ENCODE data around the gene MPDZ.

MPDZ gene

GRCh38 chr9:13083963-13084528 is 195.4 kb downstream of the MPDZ start:
- CTCF ChIA-PET: no interaction called here
- DNase-seq (ENCODE audit: extremely low spot score): no peak
- TF ChIP-seq ELF4 (IDR thresholded peaks at IDR 0.05): no peak
- TF ChIP-seq L3MBTL2 (conservative IDR thresholded peaks at IDR 0.05): no peak
- TF ChIP-seq HDGF (IDR thresholded peaks at IDR 0.05; ENCODE audit: borderline replicate concordance): no peak
- TF ChIP-seq BHLHE40 (IDR thresholded peaks at IDR 0.05; ENCODE audit: borderline replicate concordance): no peak
- no peak for TF ChIP-seq NFRKB (IDR thresholded peaks at IDR 0.05)
- TF ChIP-seq FOXK2 (IDR thresholded peaks at IDR 0.05): no peak
- TF ChIP-seq FOXM1 (IDR thresholded peaks at IDR 0.05; ENCODE audit: borderline replicate concordance): no peak
- TF ChIP-seq CTBP1 (IDR thresholded peaks at IDR 0.05; ENCODE audit: borderline replicate concordance): no peak
- no peak for TF ChIP-seq FOXA1 (IDR thresholded peaks at IDR 0.05)
- no peak for TF ChIP-seq ARNT (IDR thresholded peaks at IDR 0.05)
- TF ChIP-seq ZNF384 (IDR thresholded peaks at IDR 0.05): no peak
- TF ChIP-seq SUZ12 (IDR thresholded peaks at IDR 0.05): no peak
- TF ChIP-seq SP1 (IDR thresholded peaks at IDR 0.05): no peak
- TF ChIP-seq LEF1 (IDR thresholded peaks at IDR 0.05; ENCODE audit: borderline replicate concordance): no peak
- TF ChIP-seq TARDBP (IDR thresholded peaks at IDR 0.05): no peak
- TF ChIP-seq PKNOX1 (IDR thresholded peaks at IDR 0.05): no peak
- POLR2A ChIA-PET: no interaction called here

GRCh38 chr9:13083366-13083765 is 196.1 kb downstream of the MPDZ start:
- no peak for DNase-seq (ENCODE audit: extremely low spot score)
- ChIA-PET POLR2A (no interaction called here), CTCF (no interaction called here)
- no peak for TF ChIP-seq SUZ12 (IDR thresholded peaks at IDR 0.05)
- no peak for TF ChIP-seq FOXA1 (IDR thresholded peaks at IDR 0.05)
- TF ChIP-seq BHLHE40 (IDR thresholded peaks at IDR 0.05; ENCODE audit: borderline replicate concordance): no peak
- TF ChIP-seq L3MBTL2 (conservative IDR thresholded peaks at IDR 0.05): no peak
- no peak for TF ChIP-seq FOXM1 (IDR thresholded peaks at IDR 0.05; ENCODE audit: borderline replicate concordance)
- TF ChIP-seq LEF1 (IDR thresholded peaks at IDR 0.05; ENCODE audit: borderline replicate concordance): no peak
- no peak for TF ChIP-seq CTBP1 (IDR thresholded peaks at IDR 0.05; ENCODE audit: borderline replicate concordance)
- no peak for TF ChIP-seq PKNOX1 (IDR thresholded peaks at IDR 0.05)
- no peak for TF ChIP-seq TARDBP (IDR thresholded peaks at IDR 0.05)
- no peak for TF ChIP-seq FOXK2 (IDR thresholded peaks at IDR 0.05)
- no peak for TF ChIP-seq ELF4 (IDR thresholded peaks at IDR 0.05)
- no peak for TF ChIP-seq ZNF384 (IDR thresholded peaks at IDR 0.05)

GRCh38 chr9:13082796-13083195 is 196.7 kb downstream of the MPDZ start:
- TF ChIP-seq ELF4 (IDR thresholded peaks at IDR 0.05) (no peak), SUZ12 (IDR thresholded peaks at IDR 0.05) (no peak), CTBP1 (IDR thresholded peaks at IDR 0.05; ENCODE audit: borderline replicate concordance) (no peak), FOXA1 (IDR thresholded peaks at IDR 0.05) (no peak), FOXK2 (IDR thresholded peaks at IDR 0.05) (no peak), ARNT (IDR thresholded peaks at IDR 0.05) (no peak), ZNF384 (IDR thresholded peaks at IDR 0.05) (no peak), SP1 (IDR thresholded peaks at IDR 0.05) (no peak)
- no peak for DNase-seq (ENCODE audit: extremely low spot score)
- ChIA-PET CTCF (no interaction called here), POLR2A (no interaction called here)

DNA sequence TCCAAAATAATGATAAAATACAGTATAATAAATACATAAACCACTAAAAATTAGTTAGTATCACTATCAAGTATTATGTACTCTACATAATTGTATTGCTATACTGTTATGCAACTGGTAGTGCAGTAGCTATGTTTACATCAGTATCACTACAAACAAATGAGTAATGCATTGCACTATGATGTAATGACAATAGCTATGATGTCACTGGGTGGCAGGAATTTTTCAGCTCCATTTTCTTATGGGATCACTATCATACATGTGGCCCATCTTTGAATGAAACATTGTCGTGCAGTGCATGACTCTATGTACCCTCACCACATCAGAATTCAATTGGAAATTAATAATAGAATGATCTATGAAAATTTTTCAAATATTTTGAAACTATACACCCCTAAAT is 201.3 kb downstream of the MPDZ start:
- TF ChIP-seq ARNT (IDR thresholded peaks at IDR 0.05): no peak
- no peak for TF ChIP-seq CTBP1 (IDR thresholded peaks at IDR 0.05; ENCODE audit: borderline replicate concordance)
- TF ChIP-seq BHLHE40 (IDR thresholded peaks at IDR 0.05; ENCODE audit: borderline replicate concordance): no peak
- TF ChIP-seq HDGF (IDR thresholded peaks at IDR 0.05; ENCODE audit: borderline replicate concordance): no peak
- no peak for TF ChIP-seq LEF1 (IDR thresholded peaks at IDR 0.05; ENCODE audit: borderline replicate concordance)
- TF ChIP-seq PKNOX1 (IDR thresholded peaks at IDR 0.05): no peak
- no peak for TF ChIP-seq SUZ12 (IDR thresholded peaks at IDR 0.05)
- TF ChIP-seq NFRKB (IDR thresholded peaks at IDR 0.05): no peak
- TF ChIP-seq ZNF384 (IDR thresholded peaks at IDR 0.05): no peak
- TF ChIP-seq ELF4 (IDR thresholded peaks at IDR 0.05): no peak
- no peak for TF ChIP-seq FOXM1 (IDR thresholded peaks at IDR 0.05; ENCODE audit: borderline replicate concordance)
- TF ChIP-seq FOXK2 (IDR thresholded peaks at IDR 0.05): no peak
- TF ChIP-seq TARDBP (IDR thresholded peaks at IDR 0.05): no peak
- TF ChIP-seq L3MBTL2 (conservative IDR thresholded peaks at IDR 0.05): no peak
- no peak for TF ChIP-seq SP1 (IDR thresholded peaks at IDR 0.05)
- no peak for TF ChIP-seq FOXA1 (IDR thresholded peaks at IDR 0.05)
- POLR2A ChIA-PET: no interaction called here
- CTCF ChIA-PET: no interaction called here
- no peak for DNase-seq (ENCODE audit: extremely low spot score)

- CTCF ChIA-PET: no interaction called here
- DNase-seq (ENCODE audit: extremely low spot score): no peak
- TF ChIP-seq SUZ12 (IDR thresholded peaks at IDR 0.05) (no peak), FOXK2 (IDR thresholded peaks at IDR 0.05) (no peak), ELF4 (IDR thresholded peaks at IDR 0.05) (no peak), FOXA1 (IDR thresholded peaks at IDR 0.05) (no peak), ARNT (IDR thresholded peaks at IDR 0.05) (no peak), FOXM1 (IDR thresholded peaks at IDR 0.05; ENCODE audit: borderline replicate concordance) (no peak), NFRKB (IDR thresholded peaks at IDR 0.05) (no peak), TARDBP (IDR thresholded peaks at IDR 0.05) (no peak), L3MBTL2 (conservative IDR thresholded peaks at IDR 0.05) (no peak), BHLHE40 (IDR thresholded peaks at IDR 0.05; ENCODE audit: borderline replicate concordance) (no peak), LEF1 (IDR thresholded peaks at IDR 0.05; ENCODE audit: borderline replicate concordance) (no peak), PKNOX1 (IDR thresholded peaks at IDR 0.05) (no peak), SP1 (IDR thresholded peaks at IDR 0.05) (no peak), ZNF384 (IDR thresholded peaks at IDR 0.05) (no peak), HDGF (IDR thresholded peaks at IDR 0.05; ENCODE audit: borderline replicate concordance) (no peak), CTBP1 (IDR thresholded peaks at IDR 0.05; ENCODE audit: borderline replicate concordance) (no peak)
- POLR2A ChIA-PET: no interaction called here
Measured at GRCh38 chr9:13076616-13077015, 202.9 kb downstream of the MPDZ start.
